Activated CD4-positive, CD25-positive, alpha-beta regulatory T cell treated with anti-CD3 and anti-CD28 coated beads, Interleukin-2, amount 50 U/mL, for 24 hours (primary cell): ENCODE data around the gene OR9A2.
"Not testable (repeated sequence)": the region's sequence is repeated elsewhere in the genome, so short reads cannot be mapped to it uniquely, and the experiment has no call there.

ENCODE experiments used
- ATAC-seq, 2 donors: fragments of 150-1000 bp; cut with Tn5 transposase; one replicate each; pipeline ENCODE4 v1.10.0; 2021; ENCODE audit warnings: mild to moderate bottlenecking in 1 of 2, moderate library complexity in 1 of 2

OR9A2 gene

GRCh38 chr7:143015926-143016490 lies 10.9 kb downstream of the OR9A2 start:
- ATAC-seq: no peak

- no peak for ATAC-seq
Measured at GRCh38 chr7:143015084-143015483, 11.8 kb downstream of the OR9A2 start.

GRCh38 chr7:143013893-143014292 lies 13.0 kb downstream of the OR9A2 start:
- ATAC-seq: no peak

- ATAC-seq: no peak
Measured at GRCh38 chr7:143013473-143013872, 13.5 kb downstream of the OR9A2 start.

- no peak for ATAC-seq
Measured at GRCh38 chr7:143012409-143012808, 14.5 kb downstream of the OR9A2 start.

- ATAC-seq: no peak
Measured at GRCh38 chr7:143012001-143012400, 14.9 kb downstream of the OR9A2 start.

GRCh38 chr7:143008007-143008901 lies 18.7 kb downstream of the OR9A2 start:
- peak; percentile 86 to 93 for ATAC-seq

GRCh38 chr7:143005632-143006260 lies 21.2 kb downstream of the OR9A2 start:
- no peak for ATAC-seq

- peak; percentile 62 to 69 for ATAC-seq
Measured at GRCh38 chr7:143003393-143004051, 23.4 kb downstream of the OR9A2 start.

GRCh38 chr7:143002898-143003297 lies 24.0 kb downstream of the OR9A2 start:
- no peak for ATAC-seq

- ATAC-seq: no peak
Measured at GRCh38 chr7:143002106-143002505, 24.8 kb downstream of the OR9A2 start.

GRCh38 chr7:143000648-143001047 lies 26.3 kb downstream of the OR9A2 start:
- no peak for ATAC-seq

GRCh38 chr7:142999793-143000192 lies 27.1 kb downstream of the OR9A2 start:
- no peak for ATAC-seq

- no peak for ATAC-seq
Measured at GRCh38 chr7:142998966-142999365, 28.0 kb downstream of the OR9A2 start.

GRCh38 chr7:142997456-142997989 lies 29.4 kb downstream of the OR9A2 start:
- no peak for ATAC-seq

- ATAC-seq: no peak
Measured at GRCh38 chr7:142992427-142992826, 34.5 kb downstream of the OR9A2 start.

- no peak for ATAC-seq
Measured at GRCh38 chr7:142984297-142984696, 42.6 kb downstream of the OR9A2 start.

- no peak for ATAC-seq
Measured at GRCh38 chr7:142983825-142984224, 43.1 kb downstream of the OR9A2 start.

- ATAC-seq: not testable (repeated sequence)
Measured at GRCh38 chr7:142978402-142978801, 48.5 kb downstream of the OR9A2 start.
